Panc1 (cell line): ENCODE data around the gene KCTD12. TPM values are rescaled to one million over a fixed set of nuclear protein-coding genes. Genes with fewer than 3 reads are reported as not detected.
A peak's percentile ranks its signal among the peaks of the same experiment; 100 is the strongest.

Experiments
- ATAC-seq: fragments of 200-7000 bp; cut with Tn5 transposase; 2 replicates; pipeline ENCODE4 v1.9.1; 2020; ENCODE audit warnings: mild to moderate bottlenecking, moderate library complexity
- BruUV-seq: library from RNA; stranded (reverse); fragments of 400-500 nt; replicated peaks from 2 replicates; lab custom pipeline; 2021; lab: Mats Ljungman, UMichigan
- CTCF ChIA-PET: fragments of 300-600 bp; sonication (Branson Sonifier 250); formaldehyde crosslinking; loops from one replicate; lab custom pipeline; 2022; ENCODE audit warnings: antibody characterized with exemption; lab: Charles Lee
- POLR2A ChIA-PET: fragments of 300-600 bp; sonication (Branson Sonifier 250); formaldehyde crosslinking; loops from one replicate; lab custom pipeline; 2022; ENCODE audit warnings: antibody characterized with exemption; lab: Charles Lee
- DNase-seq: peaks from one replicate; pipeline ENCODE4 v3.0.0-alpha.2; 2010; ENCODE audit warnings: low read depth, low spot score
- H3K27ac ChIP-seq: 2 replicates; pipeline ENCODE4 v1.5.1; 2011; ENCODE audit warnings: mild to moderate bottlenecking, low read length, inconsistent platforms
- H3K27me3 ChIP-seq: fragments of 200-500 bp; sonication (Bioruptor generic); 2 replicates; pipeline ENCODE4 v1.6.0; 2014; ENCODE audit warnings: low read length, inconsistent platforms; ENCODE audit not compliant: control insufficient read depth, insufficient read depth
- H3K36me3 ChIP-seq: fragments of 200-500 bp; sonication (Bioruptor generic); 2 replicates; pipeline ENCODE4 v1.5.1; 2014; ENCODE audit warnings: inconsistent platforms, mild to moderate bottlenecking, low read length, moderate library complexity; ENCODE audit not compliant: control insufficient read depth, insufficient read depth
- H3K4me1 ChIP-seq: 2 replicates; pipeline ENCODE4 v1.5.1; 2011; ENCODE audit warnings: inconsistent platforms, mild to moderate bottlenecking, low read length, moderate library complexity; ENCODE audit not compliant: control insufficient read depth, insufficient read depth
- H3K4me3 ChIP-seq, 2 experiments: 2 replicates each; pipeline ENCODE4 v1.5.1; 2011 to 2012; ENCODE audit warnings: low read depth in 2 of 2, low read length in 2 of 2, mild to moderate bottlenecking in 2 of 2, inconsistent platforms in 1 of 2, moderate library complexity in 1 of 2
- H3K9me3 ChIP-seq: fragments of 200-500 bp; sonication (Bioruptor generic); 2 replicates; pipeline ENCODE4 v1.5.1; 2014; ENCODE audit warnings: low read depth, mild to moderate bottlenecking, inconsistent platforms, low read length, moderate library complexity; ENCODE audit not compliant: control insufficient read depth, insufficient read depth
- POLR2AphosphoS5 ChIP-seq: IDR thresholded peaks from 2 replicates; pipeline ENCODE4 v1.6.1; 2012; ENCODE audit warnings: mild to moderate bottlenecking, low read depth, low read length, moderate library complexity
- SIN3A ChIP-seq: IDR thresholded peaks from 2 replicates; pipeline ENCODE4 v1.6.1; 2012; ENCODE audit warnings: low read depth, mild to moderate bottlenecking, low read length, moderate library complexity, borderline replicate concordance; ENCODE audit not compliant: insufficient read depth
- TCF7L2 ChIP-seq: IDR thresholded peaks from 2 replicates; pipeline ENCODE4 v1.6.1; 2011; ENCODE audit warnings: mild to moderate bottlenecking, low read depth, low read length, inconsistent platforms
- in situ Hi-C: cut with HindIII; loops from 2 replicates; pipeline ENCODE4 v1.10.0; 2016; ENCODE audit warnings: low sequenced_read_pairs, low pct_unique_long_range_greater_than_20kb
- intact Hi-C: fragments of 100-400 bp; cut with micrococcal nuclease; formaldehyde crosslinking; loops from one replicate; pipeline ENCODE4 v1.10.0; 2022; ENCODE audit not compliant: unreplicated experiment
- total RNA-seq: library from RNA; stranded (reverse); gene quantifications from one replicate; pipeline ENCODE4 v1.2.1, GENCODE V29; 2021; ENCODE audit not compliant: unreplicated experiment
- TF ChIP-seq, protein P1 (sequence below): fragments of 450-650 bp; IDR thresholded peaks from 2 replicates; pipeline ENCODE4 v1.5.1; 2017; ENCODE audit warnings: mild to moderate bottlenecking
- TF ChIP-seq, protein P2 (sequence below), 2 experiments: IDR thresholded peaks; 2 replicates each; pipeline ENCODE4 v1.6.1; 2011 to 2012; ENCODE audit warnings: low read depth in 2 of 2, control low read depth in 1 of 2, low read length in 1 of 2, mild to moderate bottlenecking in 1 of 2, moderate library complexity in 1 of 2; ENCODE audit not compliant: insufficient read depth in 1 of 2

Gene KCTD12
- total RNA-seq, 1 experiment from 2014 or later = 0.90 TPM

DNA sequence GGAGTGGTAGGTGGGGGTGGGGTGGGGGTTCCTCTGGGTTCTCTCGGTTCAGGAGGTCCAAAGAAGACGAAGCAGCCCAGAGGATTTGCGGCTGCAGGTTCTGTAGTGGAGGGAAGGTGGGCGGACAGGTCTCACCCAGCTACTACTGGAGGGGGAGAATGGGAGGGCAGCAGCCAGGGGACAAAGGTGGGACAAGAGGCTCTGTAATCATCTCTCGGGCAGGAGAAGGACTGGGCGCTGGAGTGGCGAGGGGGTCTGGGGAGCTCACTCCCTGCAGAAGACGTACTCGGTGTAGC is 1.4 kb downstream of the KCTD12 start:
- intact Hi-C loops = no loop called here
- ATAC-seq = no peak
- H3K27ac ChIP-seq = no peak overlapping the region

DNA sequence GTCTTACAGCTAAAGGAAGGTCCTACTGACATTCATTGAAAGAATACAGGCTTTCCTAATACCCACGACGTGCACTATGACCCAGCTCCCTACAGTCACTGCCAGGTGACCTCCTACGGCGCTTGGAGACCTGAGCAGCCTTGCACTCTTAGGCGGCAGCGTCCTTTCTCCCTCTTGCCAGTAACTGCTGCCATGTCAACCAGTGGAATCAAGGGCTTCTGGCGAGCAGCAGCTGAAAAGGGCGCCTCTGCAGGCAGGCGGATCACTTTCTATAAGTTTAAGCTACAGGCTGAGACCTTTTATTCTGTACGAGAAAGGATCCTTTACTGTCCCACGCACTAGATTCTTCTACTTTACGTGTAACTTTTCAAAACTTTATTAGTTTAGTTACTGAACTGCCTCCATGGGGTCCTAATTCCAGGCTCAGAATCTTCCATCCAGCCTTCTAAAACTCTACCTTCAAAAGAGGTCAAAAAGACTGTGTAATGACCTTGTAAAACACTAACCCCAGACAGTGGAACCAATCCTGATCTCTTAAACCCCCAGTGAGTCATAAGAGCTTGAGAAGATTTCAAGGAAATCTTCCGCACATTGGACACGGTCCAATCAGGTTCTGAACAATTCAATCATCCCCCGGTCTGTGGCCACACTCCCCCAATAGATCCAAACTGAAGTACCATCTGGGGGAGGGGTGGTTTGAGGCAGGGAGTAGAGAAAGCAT is 1.9 kb downstream of the KCTD12 start:
- CTCF ChIA-PET = no interaction called here
- POLR2A ChIA-PET = no interaction called here
- H3K36me3 ChIP-seq = no peaks in the 10 kb centered on the region
- in situ Hi-C loops (no loop called here), intact Hi-C loops (no loop called here)
- ATAC-seq (no peak), DNase-seq (no peak)
- H3K27ac ChIP-seq = no peak overlapping the region
- no peak overlapping the region; a peak in 1 of 4 replicates for H3K4me3 ChIP-seq
- no peaks in the 10 kb centered on the region for H3K4me1 ChIP-seq
- no TSS peak for BruUV-seq
- no peak for TF ChIP-seq POLR2AphosphoS5
- no peak for TF ChIP-seq SIN3A
- TF ChIP-seq, protein P1, sequence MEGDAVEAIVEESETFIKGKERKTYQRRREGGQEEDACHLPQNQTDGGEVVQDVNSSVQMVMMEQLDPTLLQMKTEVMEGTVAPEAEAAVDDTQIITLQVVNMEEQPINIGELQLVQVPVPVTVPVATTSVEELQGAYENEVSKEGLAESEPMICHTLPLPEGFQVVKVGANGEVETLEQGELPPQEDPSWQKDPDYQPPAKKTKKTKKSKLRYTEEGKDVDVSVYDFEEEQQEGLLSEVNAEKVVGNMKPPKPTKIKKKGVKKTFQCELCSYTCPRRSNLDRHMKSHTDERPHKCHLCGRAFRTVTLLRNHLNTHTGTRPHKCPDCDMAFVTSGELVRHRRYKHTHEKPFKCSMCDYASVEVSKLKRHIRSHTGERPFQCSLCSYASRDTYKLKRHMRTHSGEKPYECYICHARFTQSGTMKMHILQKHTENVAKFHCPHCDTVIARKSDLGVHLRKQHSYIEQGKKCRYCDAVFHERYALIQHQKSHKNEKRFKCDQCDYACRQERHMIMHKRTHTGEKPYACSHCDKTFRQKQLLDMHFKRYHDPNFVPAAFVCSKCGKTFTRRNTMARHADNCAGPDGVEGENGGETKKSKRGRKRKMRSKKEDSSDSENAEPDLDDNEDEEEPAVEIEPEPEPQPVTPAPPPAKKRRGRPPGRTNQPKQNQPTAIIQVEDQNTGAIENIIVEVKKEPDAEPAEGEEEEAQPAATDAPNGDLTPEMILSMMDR = no peak
- TF ChIP-seq, protein P2, sequence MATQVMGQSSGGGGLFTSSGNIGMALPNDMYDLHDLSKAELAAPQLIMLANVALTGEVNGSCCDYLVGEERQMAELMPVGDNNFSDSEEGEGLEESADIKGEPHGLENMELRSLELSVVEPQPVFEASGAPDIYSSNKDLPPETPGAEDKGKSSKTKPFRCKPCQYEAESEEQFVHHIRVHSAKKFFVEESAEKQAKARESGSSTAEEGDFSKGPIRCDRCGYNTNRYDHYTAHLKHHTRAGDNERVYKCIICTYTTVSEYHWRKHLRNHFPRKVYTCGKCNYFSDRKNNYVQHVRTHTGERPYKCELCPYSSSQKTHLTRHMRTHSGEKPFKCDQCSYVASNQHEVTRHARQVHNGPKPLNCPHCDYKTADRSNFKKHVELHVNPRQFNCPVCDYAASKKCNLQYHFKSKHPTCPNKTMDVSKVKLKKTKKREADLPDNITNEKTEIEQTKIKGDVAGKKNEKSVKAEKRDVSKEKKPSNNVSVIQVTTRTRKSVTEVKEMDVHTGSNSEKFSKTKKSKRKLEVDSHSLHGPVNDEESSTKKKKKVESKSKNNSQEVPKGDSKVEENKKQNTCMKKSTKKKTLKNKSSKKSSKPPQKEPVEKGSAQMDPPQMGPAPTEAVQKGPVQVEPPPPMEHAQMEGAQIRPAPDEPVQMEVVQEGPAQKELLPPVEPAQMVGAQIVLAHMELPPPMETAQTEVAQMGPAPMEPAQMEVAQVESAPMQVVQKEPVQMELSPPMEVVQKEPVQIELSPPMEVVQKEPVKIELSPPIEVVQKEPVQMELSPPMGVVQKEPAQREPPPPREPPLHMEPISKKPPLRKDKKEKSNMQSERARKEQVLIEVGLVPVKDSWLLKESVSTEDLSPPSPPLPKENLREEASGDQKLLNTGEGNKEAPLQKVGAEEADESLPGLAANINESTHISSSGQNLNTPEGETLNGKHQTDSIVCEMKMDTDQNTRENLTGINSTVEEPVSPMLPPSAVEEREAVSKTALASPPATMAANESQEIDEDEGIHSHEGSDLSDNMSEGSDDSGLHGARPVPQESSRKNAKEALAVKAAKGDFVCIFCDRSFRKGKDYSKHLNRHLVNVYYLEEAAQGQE (IDR thresholded peaks at IDR 0.05; ENCODE audit: insufficient read depth in 1 of 2, low read depth in 2 of 2, low read length in 1 of 2) = no peak
- TF ChIP-seq TCF7L2 = no peak
- 0 out of 2 replicates have a peak, but pooled peaks cover 2% of the 10 kb centered on the region for H3K27me3 ChIP-seq
- H3K9me3 ChIP-seq = no peaks in the 10 kb centered on the region

More for the DNA sequence above, 1.4 kb downstream of the KCTD12 start:
- in situ Hi-C loops = no loop called here
- CTCF ChIA-PET = no interaction called here
- DNase-seq = no peak
- Histone ChIP-seq H3K36me3 (no peaks in the 10 kb centered on the region), H3K4me1 (no peaks in the 10 kb centered on the region), H3K4me3 (peak overlapping the region; percentile 46 to 53), H3K27me3 (0 out of 2 replicates have a peak, but pooled peaks cover 2% of the 10 kb centered on the region), H3K9me3 (no peaks in the 10 kb centered on the region)
- BruUV-seq = no TSS peak
- POLR2A ChIA-PET = no interaction called here
- TF ChIP-seq, protein P1 = no peak
- TF ChIP-seq TCF7L2 (no peak), POLR2AphosphoS5 (no peak), SIN3A (no peak)
- TF ChIP-seq, protein P2 (IDR thresholded peaks at IDR 0.05; ENCODE audit: insufficient read depth in 1 of 2, low read depth in 2 of 2, low read length in 1 of 2) = no peak
